ENCODE results near the gene MED22. TPM values are rescaled to one million over a fixed set of nuclear protein-coding genes. Genes with fewer than 3 reads are reported as not detected.

Gene MED22
- total and polyA plus RNA-seq, 10 donors, result 13.3 to 33.7 (median 28.3) TPM

- Histone ChIP-seq H3K4me3 (peak overlapping the region in 2 of 8 donors; percentile 23 to 49), H3K4me1 (peaks cover 20 to 86% (median 54%) of the 10 kb centered on the region in 6 donors), H3K27ac (peak overlapping the region; percentile 64 to 86 (median 78)), H3K27me3 (replicated peaks in 1 of 7) (no peaks in the 10 kb centered on the region), H3K36me3 (peaks cover 0 to 76% (median 53%) of the 10 kb centered on the region in 6 donors), H3K9me3 (no peaks in the 10 kb centered on the region)
- intact Hi-C loops (cut with DNase I; ENCODE audit: low total_unique reads), result no loop called here
- 78 to 86% (median 83%) methylated on average over 13 of the region's 13 CpGs for WGBS, 5 donors
- TF ChIP-seq POLR2AphosphoS5 (IDR thresholded peaks at IDR 0.05) (no peak), POLR2A (IDR thresholded peaks at IDR 0.05) (no peak), CTCF (IDR thresholded peaks at IDR 0.05 in 8 of 11, conservative IDR thresholded peaks at IDR 0.05 in 3 of 11) (no peak)
- DNase-seq, result no peak
Measured at GRCh38 chr9:133340916-133341315, 7.0 kb downstream of the MED22 start.

GRCh38 chr9:133340256-133340655 is 7.7 kb downstream of the MED22 start:
- no peaks in the 10 kb centered on the region for H3K9me3 ChIP-seq
- 19 to 28% (median 20%) methylated on average over 2 to 3 of the region's 3 CpGs for WGBS, 5 donors
- intact Hi-C loops (cut with DNase I; ENCODE audit: low total_unique reads), result no loop called here
- peaks cover 0 to 70% (median 49%) of the 10 kb centered on the region in 6 donors for H3K36me3 ChIP-seq
- peak; percentile 88 for DNase-seq
- no peaks in the 10 kb centered on the region for H3K27me3 ChIP-seq (replicated peaks in 1 of 7)
- H3K4me1 ChIP-seq, result peaks cover 19 to 85% (median 53%) of the 10 kb centered on the region in 6 donors
- H3K27ac ChIP-seq, result peak overlapping the region; percentile 64 to 86 (median 78)
- TF ChIP-seq POLR2A (IDR thresholded peaks at IDR 0.05) (no peak), POLR2AphosphoS5 (IDR thresholded peaks at IDR 0.05) (no peak), CTCF (IDR thresholded peaks at IDR 0.05 in 8 of 11, conservative IDR thresholded peaks at IDR 0.05 in 3 of 11) (no peak)
- peak overlapping the region in 1 of 8 donors; percentile 49 for H3K4me3 ChIP-seq

- H3K27ac ChIP-seq, result peak overlapping the region; percentile 64 to 86 (median 78)
- intact Hi-C loops (cut with DNase I; ENCODE audit: low total_unique reads), result no loop called here
Measured at GRCh38 chr9:133339641-133340040, 8.3 kb downstream of the MED22 start.

More at GRCh38 chr9:133339641-133340040, 8.3 kb downstream of the MED22 start:
- no peaks in the 10 kb centered on the region for H3K9me3 ChIP-seq
- DNase-seq, result no peak
- peak overlapping the region in 1 of 8 donors; percentile 49 for H3K4me3 ChIP-seq
- peaks cover 0 to 64% (median 43%) of the 10 kb centered on the region in 6 donors for H3K36me3 ChIP-seq
- H3K27me3 ChIP-seq (replicated peaks in 1 of 7), result no peaks in the 10 kb centered on the region
- H3K4me1 ChIP-seq, result peaks cover 26 to 85% (median 56%) of the 10 kb centered on the region in 6 donors
- WGBS, 5 donors, result 72 to 83% (median 75%) methylated on average over 5 of the region's 5 CpGs
- no peak for TF ChIP-seq POLR2A (IDR thresholded peaks at IDR 0.05)
- TF ChIP-seq POLR2AphosphoS5 (IDR thresholded peaks at IDR 0.05), result no peak
- no peak for TF ChIP-seq CTCF (IDR thresholded peaks at IDR 0.05 in 8 of 11, conservative IDR thresholded peaks at IDR 0.05 in 3 of 11)

Measured in spleen (tissue), 11 donors.